Stimulated activated CD4-positive, alpha-beta T cell treated with anti-CD3 and anti-CD28 coated beads, Interleukin-1b, Interleukin-23, amount 100 ng/mL, for 24 hours (primary cell): ENCODE data around the gene TCERG1L.

Source experiments
- DNase-seq, 4 experiments: peaks; one replicate each; pipeline ENCODE4 v3.0.0-alpha.2; 2020; ENCODE audit warnings: low read depth in 4 of 4, low spot score in 1 of 4

TCERG1L gene

DNA sequence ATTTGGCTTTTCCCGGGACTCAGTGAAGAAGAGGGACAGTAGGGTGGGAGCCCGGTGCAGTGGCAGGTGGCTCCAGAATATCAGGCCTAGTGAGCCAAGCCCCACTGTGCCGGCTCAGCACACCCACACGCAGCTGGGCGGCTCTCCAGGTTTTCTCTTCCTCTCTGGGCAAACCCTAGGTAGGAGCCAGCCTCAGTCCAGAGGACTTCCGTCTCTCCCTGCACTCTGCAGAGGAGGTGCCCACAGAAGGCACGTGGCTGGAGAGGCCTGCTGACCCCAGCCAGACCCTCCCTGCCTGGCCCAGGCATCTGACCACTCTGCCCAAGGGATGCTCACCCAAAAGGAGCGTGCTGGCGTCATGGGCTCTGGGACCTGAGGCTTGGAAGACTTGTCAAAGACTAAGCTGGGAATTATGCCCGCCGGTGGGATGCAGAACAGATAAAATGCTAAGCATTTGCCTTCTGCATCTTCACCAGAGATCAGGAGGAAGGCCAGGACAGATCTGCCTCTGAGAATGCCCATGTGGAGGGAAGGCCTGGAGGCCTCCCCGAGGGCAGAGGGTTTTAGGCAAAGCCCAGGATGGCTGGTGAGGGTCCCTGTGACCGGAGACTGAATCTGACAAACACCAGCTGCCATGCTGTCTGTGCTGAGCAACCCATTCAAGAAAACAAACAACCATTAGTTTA lies 40.2 kb downstream of the TCERG1L start:
- DNase-seq = no peak

GRCh38 chr10:131270461-131271190 lies 40.9 kb downstream of the TCERG1L start:
- DNase-seq = no peak

GRCh38 chr10:131269776-131270460 lies 41.6 kb downstream of the TCERG1L start:
- no peak for DNase-seq

DNA sequence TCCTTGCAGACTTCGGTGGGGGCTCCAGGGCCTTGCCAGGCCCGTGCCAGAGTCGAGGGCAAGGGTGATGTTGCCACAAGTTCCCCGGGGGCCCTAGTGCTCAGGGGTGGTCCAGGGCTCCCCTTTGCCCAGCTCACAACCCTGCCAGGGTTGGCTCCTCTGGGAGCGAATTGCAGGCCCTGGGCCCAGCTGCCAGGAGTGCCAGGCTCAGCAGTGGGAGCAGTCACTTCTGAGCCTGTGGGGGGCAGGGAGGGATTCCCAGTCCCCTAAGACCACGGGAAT lies 43.8 kb downstream of the TCERG1L start:
- DNase-seq = no peak

DNA sequence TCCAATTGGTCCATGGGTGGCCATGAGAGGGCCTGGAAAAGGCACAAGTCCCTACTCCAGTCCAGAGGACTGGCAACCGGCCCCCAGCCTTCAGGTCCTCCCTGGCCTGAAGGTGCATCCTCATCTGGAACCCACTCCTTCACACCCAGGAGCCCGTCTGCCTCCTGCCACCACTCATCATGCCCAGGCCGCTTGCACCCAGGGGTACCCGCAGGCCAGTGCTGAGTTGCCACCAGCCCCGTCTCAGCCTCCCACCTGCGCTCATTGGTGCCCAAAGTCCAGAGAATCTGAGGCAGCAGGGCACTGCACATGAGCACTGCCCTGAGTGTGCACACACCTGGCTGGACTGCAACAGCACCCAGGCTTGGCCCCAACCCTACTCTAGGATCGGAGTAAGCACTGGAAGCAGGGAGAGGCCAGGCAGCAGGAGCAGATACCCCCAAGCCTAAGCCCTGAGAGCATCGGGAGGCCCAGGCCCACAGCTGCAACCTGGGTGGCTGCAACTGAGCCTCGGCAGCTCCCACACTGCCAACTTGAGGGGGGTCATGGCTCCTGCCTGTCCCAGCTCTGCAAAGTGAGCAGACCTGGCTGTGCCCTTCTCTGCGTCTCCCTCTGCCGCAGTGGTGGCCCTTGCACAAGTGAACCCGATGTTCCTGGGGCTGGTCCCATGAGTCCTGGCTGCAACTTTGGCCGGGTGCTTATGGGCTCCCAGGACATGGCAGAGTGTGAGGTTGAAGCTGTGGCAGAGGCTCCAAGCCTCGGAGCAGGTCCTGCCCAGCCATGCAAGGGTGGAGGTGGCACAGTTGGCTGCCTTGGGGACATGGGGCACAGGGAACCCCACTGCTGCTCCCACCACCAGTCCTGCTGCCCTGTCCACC lies 44.3 kb downstream of the TCERG1L start:
- DNase-seq = no peak

DNA sequence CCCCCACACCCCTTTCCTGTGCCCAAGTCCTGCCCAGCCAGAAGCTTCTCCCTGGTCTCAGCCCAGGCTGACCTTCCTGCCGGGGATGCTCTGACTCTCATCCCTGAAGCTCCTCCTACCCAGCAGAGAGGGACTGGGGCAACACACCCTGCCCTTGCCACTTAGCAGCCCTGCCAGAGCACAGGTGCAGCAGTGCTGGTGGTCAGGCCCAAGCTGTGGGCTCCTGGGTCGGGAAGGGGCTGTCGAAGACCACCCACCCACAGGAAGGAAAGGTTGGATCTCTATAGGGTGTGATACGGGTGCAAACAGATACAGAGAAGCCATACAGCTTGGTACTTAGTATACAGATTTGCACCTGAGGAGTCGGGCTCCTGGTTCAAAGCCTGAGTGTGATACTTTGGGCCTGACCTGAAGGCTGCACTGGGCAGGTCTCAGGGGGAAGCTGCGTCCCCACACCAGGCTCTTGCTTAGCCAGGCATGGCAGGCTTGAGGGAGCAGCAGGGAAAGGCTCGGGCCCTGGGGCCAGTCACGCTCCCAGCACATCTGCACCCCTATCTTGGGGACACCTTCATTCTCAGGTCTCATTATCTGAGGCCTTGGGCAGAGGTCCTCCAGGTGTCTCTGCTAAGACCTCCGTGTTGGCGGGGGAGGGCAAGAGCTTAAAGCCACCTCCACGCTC lies 47.3 kb downstream of the TCERG1L start:
- no peak for DNase-seq

DNA sequence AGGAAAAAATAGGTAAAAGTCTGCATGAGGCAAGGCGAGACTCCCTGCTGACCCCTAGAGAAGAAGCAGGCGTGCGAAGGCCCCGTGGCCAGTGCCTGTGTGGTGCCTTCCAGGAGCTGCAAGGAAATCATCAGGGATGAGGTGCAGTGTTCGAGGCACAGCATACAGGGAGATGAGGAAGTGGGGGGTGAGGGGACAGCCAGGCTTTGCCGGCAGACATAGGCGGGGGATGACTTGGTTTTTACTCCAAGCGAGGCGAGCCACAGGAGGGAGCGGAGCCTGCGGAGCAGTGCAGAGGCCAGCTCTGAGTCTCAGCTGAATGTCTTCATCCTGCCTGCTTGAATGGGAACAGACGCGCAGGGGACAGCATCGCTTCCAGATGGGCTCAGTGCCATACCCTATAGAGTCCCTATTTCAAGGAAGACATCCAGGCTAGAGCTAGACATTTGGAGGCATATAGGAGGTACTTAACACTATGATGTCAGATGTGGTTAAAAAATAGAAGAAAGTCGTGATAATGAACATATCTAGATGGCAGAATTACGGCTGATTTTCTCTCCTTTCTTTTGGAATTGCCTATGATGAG lies 49.5 kb downstream of the TCERG1L start:
- DNase-seq = no peak

DNA sequence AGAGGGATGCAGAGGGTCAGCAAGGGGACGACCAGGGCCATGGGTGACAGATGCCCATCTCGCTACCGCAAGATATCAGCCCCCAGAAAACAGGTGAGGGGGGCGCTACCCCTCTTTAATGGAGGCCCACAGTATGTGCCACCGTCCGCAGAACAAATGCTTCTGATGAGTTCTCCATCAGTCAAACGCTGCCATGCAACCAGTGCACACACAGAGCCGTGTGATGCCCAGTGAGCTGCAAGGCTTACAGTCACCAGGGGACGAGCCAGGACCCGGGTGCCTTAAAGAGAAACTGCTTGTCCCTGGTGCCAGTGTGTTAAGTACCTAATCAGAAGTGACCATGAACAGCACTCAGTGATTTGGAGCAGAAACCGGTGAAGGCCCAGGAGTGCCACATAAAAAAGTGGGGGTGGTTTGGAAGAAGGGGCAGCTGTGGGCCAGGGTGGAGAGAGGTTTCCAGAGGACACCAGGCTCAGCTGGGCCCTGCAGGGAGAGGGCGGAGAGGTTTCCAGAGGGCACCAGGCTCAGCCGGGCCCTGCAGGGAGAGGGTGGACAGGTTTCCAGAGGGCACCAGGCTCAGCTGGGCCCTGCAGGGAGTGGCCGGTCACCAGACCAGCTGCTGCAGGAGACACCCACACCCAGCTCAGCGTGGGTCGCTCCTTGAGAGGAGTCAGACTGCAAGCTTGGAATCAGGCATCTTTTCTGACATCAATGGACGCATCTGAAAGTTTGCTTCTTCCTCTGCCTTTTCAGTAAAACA lies 50.9 kb downstream of the TCERG1L start:
- DNase-seq = no peak

GRCh38 chr10:131260031-131260430 lies 51.5 kb downstream of the TCERG1L start:
- DNase-seq = no peak

- DNase-seq = no peak
These were observed 52.0 kb downstream of the TCERG1L start for GRCh38 chr10:131259535-131259934.

DNA sequence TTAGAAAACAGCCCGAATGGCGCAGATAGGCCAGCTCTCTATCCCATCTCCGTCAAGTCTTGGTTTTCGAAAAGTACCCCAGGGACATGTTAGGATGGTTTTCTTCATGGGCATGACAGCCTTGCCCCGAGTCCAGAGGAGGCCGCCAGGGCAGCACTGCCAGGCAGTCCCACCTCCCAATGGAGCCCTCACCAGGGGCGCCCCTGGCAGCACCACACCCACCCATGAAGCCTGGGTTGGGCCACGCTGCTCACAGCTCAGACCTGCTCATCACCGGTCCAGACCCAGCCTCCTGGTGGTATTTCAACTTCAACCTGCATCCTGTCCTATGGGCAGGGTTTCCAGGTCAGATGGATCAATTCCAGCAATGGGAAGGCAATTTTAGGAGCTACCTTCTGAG lies 53.3 kb downstream of the TCERG1L start:
- no peak for DNase-seq

GRCh38 chr10:131257027-131257426 lies 54.5 kb downstream of the TCERG1L start:
- DNase-seq = no peak

DNA sequence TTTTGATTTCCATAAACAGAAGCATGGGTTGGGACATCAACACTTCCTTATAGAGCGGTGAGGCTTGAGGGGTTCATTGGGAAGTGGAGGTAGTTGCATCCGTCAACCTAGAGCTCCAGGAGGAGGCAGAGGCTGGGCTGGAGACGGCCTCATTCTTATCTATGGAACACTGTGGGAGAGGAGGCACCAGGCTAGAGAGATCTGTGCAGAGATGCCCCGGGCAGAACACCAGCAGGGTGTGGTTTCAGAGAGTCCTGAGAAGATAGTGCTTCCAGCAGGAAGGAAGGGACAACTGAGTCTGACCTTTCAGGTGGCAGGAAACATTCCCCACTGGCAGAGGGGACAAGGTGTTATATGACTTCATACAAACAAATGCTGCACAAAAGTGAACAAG lies 56.7 kb downstream of the TCERG1L start:
- no peak for DNase-seq

DNA sequence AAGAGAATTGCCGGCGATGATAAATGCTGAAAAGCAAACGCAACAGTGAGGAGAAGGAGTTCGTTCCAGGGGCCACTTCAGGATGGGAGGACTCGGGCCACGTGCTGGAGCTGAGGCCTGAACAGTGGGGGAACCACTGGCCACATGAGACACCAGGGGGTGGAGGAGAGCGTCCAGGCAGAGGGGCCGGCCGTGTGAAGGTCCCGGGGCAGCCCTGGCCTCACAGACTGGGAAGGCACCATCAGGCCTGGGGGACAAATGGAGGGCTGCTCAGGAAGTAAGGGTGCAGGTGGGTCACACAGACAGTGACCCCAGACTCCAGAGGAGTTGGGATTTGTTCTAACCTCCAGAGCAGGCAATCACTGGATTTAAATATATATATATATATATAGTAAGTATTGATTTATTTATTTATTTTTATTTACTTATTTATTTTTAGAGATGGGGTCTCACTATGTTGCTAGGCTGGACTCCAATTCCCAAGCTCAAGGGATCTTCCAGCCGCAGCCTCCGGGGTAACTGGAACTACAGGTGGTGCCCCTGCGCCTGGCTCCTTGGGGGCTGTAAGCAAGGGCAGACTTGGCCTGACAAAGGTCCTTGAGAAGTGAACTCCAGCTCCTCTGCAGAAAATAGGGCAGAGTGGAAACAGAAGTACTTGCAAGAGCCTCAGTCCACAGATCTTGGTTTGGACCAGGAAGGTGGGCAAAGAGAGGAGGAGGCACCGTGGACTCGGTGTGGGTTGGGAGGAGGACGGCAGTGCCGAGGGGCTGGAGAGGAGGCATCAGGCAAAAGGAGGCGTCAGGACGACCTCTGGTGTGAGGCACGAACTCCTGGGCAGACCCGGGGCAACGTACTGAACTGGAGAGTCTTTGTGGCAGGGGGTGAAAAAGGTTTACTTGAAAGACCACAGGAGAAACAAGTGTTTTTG lies 57.3 kb downstream of the TCERG1L start:
- DNase-seq = no peak

- DNase-seq = no peak
These were observed 58.8 kb downstream of the TCERG1L start for GRCh38 chr10:131252567-131253276.

DNA sequence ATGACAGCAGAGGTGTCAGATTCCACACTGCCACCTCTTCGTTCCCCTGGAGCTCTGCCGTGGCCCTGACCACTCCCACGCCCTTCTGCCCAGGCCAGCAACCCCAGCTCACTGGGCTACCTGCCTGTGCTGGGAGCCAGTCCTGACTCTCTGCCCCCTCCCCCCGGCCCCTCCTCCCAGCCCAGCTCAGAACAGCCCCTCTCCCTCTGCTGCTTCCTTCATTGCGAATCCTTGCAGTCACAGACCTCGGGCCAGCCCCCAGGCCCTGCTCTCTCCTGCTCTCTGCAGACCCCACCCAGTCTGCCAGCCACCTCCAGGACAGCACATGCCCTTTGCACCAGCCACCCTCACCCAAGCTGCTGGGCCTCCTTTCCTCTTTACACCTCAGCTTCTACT lies 60.4 kb downstream of the TCERG1L start:
- DNase-seq = no peak

- no peak for DNase-seq
These were observed 60.9 kb downstream of the TCERG1L start for GRCh38 chr10:131250454-131251145.

GRCh38 chr10:131249955-131250344 lies 61.6 kb downstream of the TCERG1L start:
- DNase-seq = no peak
